IMR-90 (cell line): Measurements from ENCODE around the gene TMOD4. TPM values are rescaled to one million over a fixed set of nuclear protein-coding genes. Genes with fewer than 3 reads are reported as not detected.

Experiments
- ATAC-seq: fragments of 200-7000 bp; cut with Tn5 transposase; 2 replicates; pipeline ENCODE4 v1.9.1; 2020; ENCODE audit warnings: low read depth, mild to moderate bottlenecking, moderate library complexity
- BruUV-seq: library from RNA; stranded (reverse); fragments of 400-500 nt; replicated peaks from 2 replicates; lab custom pipeline; 2021; lab: Mats Ljungman, UMichigan
- CTCF ChIA-PET: fragments of 300-600 bp; formaldehyde crosslinking; extraction: SDS; loops from one replicate; lab custom pipeline; 2021; ENCODE audit warnings: antibody characterized with exemption; lab: Yijun Ruan, JAX
- POLR2A ChIA-PET: fragments of 300-600 bp; sonication (Branson Sonifier 250); formaldehyde crosslinking; loops from one replicate; lab custom pipeline; 2022; ENCODE audit warnings: antibody characterized with exemption; ENCODE audit not compliant: unreplicated experiment; lab: Charles Lee
- DNase-seq: peaks from one replicate; pipeline ENCODE4 v3.0.0; 2013
- H2AFZ ChIP-seq: replicated peaks from 2 replicates; pipeline ENCODE3; 2013; ENCODE audit warnings: low read length, mild to moderate bottlenecking; ENCODE audit not compliant: poor library complexity
- H2AK5ac ChIP-seq: 2 replicates; pipeline ENCODE4 v1.6.1; 2013; ENCODE audit warnings: low read depth, low read length, inconsistent platforms
- H2AK9ac ChIP-seq: replicated peaks from 2 replicates; pipeline ENCODE3; 2013; ENCODE audit warnings: mild to moderate bottlenecking, low read depth, low read length, moderate library complexity; ENCODE audit not compliant: poor library complexity
- H2BK120ac ChIP-seq: 2 replicates; pipeline ENCODE4 v1.6.1; 2013; ENCODE audit warnings: low read depth, low read length, inconsistent platforms
- H2BK15ac ChIP-seq: 3 replicates; pipeline ENCODE4 v1.6.1; 2013; ENCODE audit warnings: low read depth, low read length, inconsistent platforms
- H2BK20ac ChIP-seq: 2 replicates; pipeline ENCODE4 v1.6.1; 2013; ENCODE audit warnings: low read depth, mild to moderate bottlenecking, inconsistent platforms, low read length, moderate library complexity
- H2BK5ac ChIP-seq: 2 replicates; pipeline ENCODE4 v1.6.1; 2013; ENCODE audit warnings: mild to moderate bottlenecking, low read depth, low read length, inconsistent platforms; ENCODE audit not compliant: poor library complexity, severe bottlenecking
- H3K14ac ChIP-seq: replicated peaks from 2 replicates; pipeline ENCODE4 v1.6.1; 2013; ENCODE audit warnings: low read depth, low read length, inconsistent platforms
- H3K18ac ChIP-seq: 2 replicates; pipeline ENCODE4 v1.6.1; 2013; ENCODE audit warnings: low read depth, low read length, control low read depth
- H3K23ac ChIP-seq: 2 replicates; pipeline ENCODE4 v1.6.1; 2013; ENCODE audit warnings: low read depth, low read length, inconsistent platforms
- H3K27ac ChIP-seq: 2 replicates; pipeline ENCODE4 v1.5.1; 2013; ENCODE audit warnings: mild to moderate bottlenecking, control low read depth, low read length; ENCODE audit not compliant: insufficient read depth
- H3K27me3 ChIP-seq: 2 replicates; pipeline ENCODE4 v1.6.1; 2013; ENCODE audit warnings: low read length; ENCODE audit not compliant: control insufficient read depth, insufficient read depth
- H3K36me3 ChIP-seq: 2 replicates; pipeline ENCODE4 v1.6.1; 2013; ENCODE audit warnings: low read length, mixed read lengths; ENCODE audit not compliant: control insufficient read depth, insufficient read depth
- H3K4ac ChIP-seq: 2 replicates; pipeline ENCODE4 v1.6.1; 2013; ENCODE audit warnings: low read depth, low read length, inconsistent platforms
- H3K4me1 ChIP-seq: 2 replicates; pipeline ENCODE4 v1.6.1; 2013; ENCODE audit warnings: low read length, mixed read lengths; ENCODE audit not compliant: control insufficient read depth, insufficient read depth
- H3K4me2 ChIP-seq: 2 replicates; pipeline ENCODE4 v1.6.1; 2013; ENCODE audit warnings: low read depth, mild to moderate bottlenecking, control low read depth, low read length, moderate library complexity
- H3K4me3 ChIP-seq: 2 replicates; pipeline ENCODE4 v1.5.1; 2013; ENCODE audit warnings: low read depth, mild to moderate bottlenecking, control low read depth, low read length, moderate library complexity; ENCODE audit not compliant: insufficient read depth
- H3K56ac ChIP-seq: 2 replicates; pipeline ENCODE4 v1.6.1; 2013; ENCODE audit warnings: low read length, inconsistent platforms; ENCODE audit not compliant: insufficient read depth; ENCODE audit errors: extremely low read depth
- H3K79me1 ChIP-seq, 2 experiments: 2 replicates each; pipeline ENCODE4 v1.6.1; 2013; ENCODE audit warnings: low read length in 2 of 2, inconsistent platforms in 1 of 2, low read depth in 1 of 2
- H3K9ac ChIP-seq: 2 replicates; pipeline ENCODE4 v1.6.1; 2013; ENCODE audit warnings: low read depth, low read length, control low read depth
- H3K9me1 ChIP-seq: 2 replicates; pipeline ENCODE4 v1.6.1; 2013; ENCODE audit warnings: low read length, inconsistent platforms; ENCODE audit not compliant: insufficient read depth
- H3K9me3 ChIP-seq: 2 replicates; pipeline ENCODE4 v1.6.1; 2013; ENCODE audit warnings: low read length; ENCODE audit not compliant: control insufficient read depth, insufficient read depth
- H4K20me1 ChIP-seq: 2 replicates; pipeline ENCODE4 v1.6.1; 2013; ENCODE audit warnings: low read length, inconsistent platforms; ENCODE audit not compliant: insufficient read depth
- H4K5ac ChIP-seq: 2 replicates; pipeline ENCODE4 v1.6.1; 2013; ENCODE audit warnings: mild to moderate bottlenecking, low read depth, low read length, control low read depth
- H4K8ac ChIP-seq, 2 experiments: 2 replicates each; pipeline ENCODE4 v1.6.1; 2013; ENCODE audit warnings: low read depth in 2 of 2, low read length in 2 of 2, control low read depth in 1 of 2, inconsistent platforms in 1 of 2
- H4K91ac ChIP-seq: 2 replicates; pipeline ENCODE4 v1.6.1; 2013; ENCODE audit warnings: low read depth, low read length, inconsistent platforms; ENCODE audit not compliant: insufficient read depth
- BHLHE40 ChIP-seq: fragments of 150-350 bp; IDR thresholded peaks from 2 replicates; pipeline ENCODE4 v1.6.1; 2016; ENCODE audit warnings: mild to moderate bottlenecking, low read depth, low read length
- CEBPB ChIP-seq: IDR thresholded peaks from 2 replicates; pipeline ENCODE4 v1.6.1; 2012; ENCODE audit warnings: low read depth, low read length, improper control_type of control experiment
- CHD1 ChIP-seq: IDR thresholded peaks from 2 replicates; pipeline ENCODE4 v1.6.1; 2012; ENCODE audit warnings: low read depth, low read length, improper control_type of control experiment
- CTCF ChIP-seq: conservative IDR thresholded peaks from 2 replicates; pipeline ENCODE4 v1.5.1; 2012; ENCODE audit warnings: mild to moderate bottlenecking, low read depth, low read length, improper control_type of control experiment
- FOS ChIP-seq: fragments of 150-350 bp; IDR thresholded peaks from 2 replicates; pipeline ENCODE4 v1.6.1; 2016; ENCODE audit warnings: low read depth, low read length
- MXI1 ChIP-seq: IDR thresholded peaks from 2 replicates; pipeline ENCODE4 v1.6.1; 2012; ENCODE audit warnings: low read depth, mild to moderate bottlenecking, low read length, moderate library complexity, borderline replicate concordance
- NFE2L2 ChIP-seq: fragments of 150-350 bp; IDR thresholded peaks from 2 replicates; pipeline ENCODE4 v1.6.1; 2016; ENCODE audit warnings: low read depth, mild to moderate bottlenecking, low read length
- POLR2A ChIP-seq: IDR thresholded peaks from 2 replicates; pipeline ENCODE4 v1.6.1; 2012; ENCODE audit warnings: mild to moderate bottlenecking, low read depth, low read length
- RAD21 ChIP-seq: IDR thresholded peaks from 2 replicates; pipeline ENCODE4 v1.6.1; 2012; ENCODE audit warnings: low read length, improper control_type of control experiment
- RCOR1 ChIP-seq: IDR thresholded peaks from 2 replicates; pipeline ENCODE4 v1.6.1; 2012; ENCODE audit warnings: mild to moderate bottlenecking, low read length, improper control_type of control experiment; ENCODE audit not compliant: insufficient replicate concordance
- RFX5 ChIP-seq: IDR thresholded peaks from 2 replicates; pipeline ENCODE4 v1.8.0; 2012; ENCODE audit warnings: low read depth, mild to moderate bottlenecking, low read length, moderate library complexity
- SMC3 ChIP-seq: fragments of 150-350 bp; IDR thresholded peaks from 2 replicates; pipeline ENCODE4 v1.6.1; 2016; ENCODE audit warnings: low read depth, mild to moderate bottlenecking, antibody characterized with exemption, low read length, moderate library complexity
- USF2 ChIP-seq: fragments of 150-350 bp; IDR thresholded peaks from 2 replicates; pipeline ENCODE4 v1.6.1; 2017; ENCODE audit warnings: mild to moderate bottlenecking, antibody characterized with exemption, low read length, low read depth
- WGBS, 2 experiments: methylation state at CpG; one replicate each; pipeline versions ENCODE4 v1.1.5 to v1.1.7; 2013; ENCODE audit warnings: missing lambda C conversion rate in 2 of 2; ENCODE audit not compliant: insufficient read length in 1 of 2; ENCODE audit errors: extremely low coverage in 2 of 2; 5-methylcytosine and 5-hydroxymethylcytosine counted together
- dilution Hi-C: fragments of 300-500 bp; cut with HindIII; formaldehyde crosslinking; loops from one replicate; pipeline ENCODE4 v1.14.3; 2018; ENCODE audit warnings: low sequenced_read_pairs; ENCODE audit not compliant: unreplicated experiment
- in situ Hi-C: fragments of 300-500 bp; cut with MboI; formaldehyde crosslinking; loops from 3 replicates; pipeline ENCODE4 v1.14.3; 2019; ENCODE audit warnings: low sequenced_read_pairs, inconsistent platforms, mixed read lengths
- intact Hi-C: fragments of 100-400 bp; cut with micrococcal nuclease; formaldehyde crosslinking; loops from 2 replicates; pipeline ENCODE4 v1.10.0; 2022
- polyA plus RNA-seq, 3 experiments: library from polyadenylated mRNA; depleted of rRNA; stranded (reverse); fragments of >200 nt; gene quantifications; 2 replicates each; pipeline ENCODE4 v1.2.3, GENCODE V29; 2012; ENCODE audit warnings: low replicate concordance in 1 of 3
- total RNA-seq: library from RNA; depleted of rRNA; stranded (reverse); fragments of >200 nt; gene quantifications from 2 replicates; pipeline ENCODE4 v1.2.3, GENCODE V29; 2012

Gene TMOD4
- total and polyA plus RNA-seq, 2 of the 4 experiments (the other 2 are of a cell fraction), result 0.27 TPM; not detected in 1

GRCh38 chr1:151135433-151136385 lies 40.1 kb downstream of the TMOD4 start (continued):
- TF ChIP-seq RAD21, result no peak
- TF ChIP-seq SMC3, result no peak

GRCh38 chr1:151134991-151135390 lies 40.8 kb downstream of the TMOD4 start:
- Histone ChIP-seq H3K27me3 (peaks cover 9% of the 10 kb centered on the region), H3K4ac (no peak overlapping the region), H3K14ac (no peak overlapping the region), H3K18ac (no peak overlapping the region), H2BK120ac (no peak overlapping the region), H3K4me2 (no peak overlapping the region), H4K5ac (no peak overlapping the region), H4K8ac (no peak overlapping the region), H3K9me1 (no peaks in the 10 kb centered on the region; the same call in 1 of the 2 replicates), H3K4me1 (no peaks in the 10 kb centered on the region), H3K36me3 (peaks cover 11% of the 10 kb centered on the region; the same call in 1 of the 2 replicates), H4K91ac (no peak overlapping the region), H3K23ac (no peak overlapping the region), H3K9me3 (no peaks in the 10 kb centered on the region), H3K9ac (no peak overlapping the region), H2AK5ac (no peak overlapping the region), H2AFZ (no peak overlapping the region), H3K4me3 (no peak overlapping the region), H4K20me1 (no peaks in the 10 kb centered on the region), H3K27ac (no peak overlapping the region), H2AK9ac (peak overlapping the region; percentile 19), H3K79me1 (no peaks in the 10 kb centered on the region), H2BK20ac (no peak overlapping the region), H2BK5ac (no peak overlapping the region), H3K56ac (no peak overlapping the region), H2BK15ac (no peak overlapping the region)
- ChIA-PET POLR2A (no interaction called here), CTCF (interaction anchor here (0.8 kb wide), 1 partner anchor 13 kb away, joined by 3 read pairs; no protein-coding TSS in a partner anchor)
- no TSS peak for BruUV-seq
- in situ Hi-C loops (no loop called here), dilution Hi-C loops (no loop called here), intact Hi-C loops (no loop called here)
- DNase-seq, result no peak
- WGBS, 2 experiments, result 100% methylated on average over 4 of the region's 7 CpGs; no CpG with 5 or more reads in 1 of the 2 experiments
- no peak for ATAC-seq
- TF ChIP-seq CTCF (no peak), MXI1 (no peak), USF2 (no peak), FOS (no peak), BHLHE40 (no peak), RFX5 (no peak), CHD1 (no peak), RAD21 (no peak), POLR2A (no peak), RCOR1 (no peak), NFE2L2 (no peak), CEBPB (no peak)
